HG03103 (cell line): ENCODE data around the gene NR6A1.

Experiments
- ATAC-seq: cut with Tn5 transposase; IDR thresholded peaks from one replicate; pipeline ENCODE4 v1.9.1; 2021; ENCODE audit warnings: low read depth; ENCODE audit not compliant: unreplicated experiment

Gene NR6A1

GRCh38 chr9:124771021-124771866 lies at the start of gene NR6A1:
TSS of gene NR6A1 (minus strand) at chr9:124771311.
- peak; percentile 75 for ATAC-seq

GRCh38 chr9:124818431-124819281 lies 47.5 kb upstream of the NR6A1 start:
- no peak for ATAC-seq

GRCh38 chr9:124815601-124816000 lies 44.5 kb upstream of the NR6A1 start:
- no peak for ATAC-seq

GRCh38 chr9:124814164-124814535 lies 43.0 kb upstream of the NR6A1 start:
- no peak for ATAC-seq

- no peak for ATAC-seq
Observed at GRCh38 chr9:124813501-124814163, 42.5 kb upstream of the NR6A1 start.

- no peak for ATAC-seq
Observed at GRCh38 chr9:124813041-124813440, 41.9 kb upstream of the NR6A1 start.

- no peak for ATAC-seq
Observed at GRCh38 chr9:124812441-124812876, 41.3 kb upstream of the NR6A1 start.

- no peak for ATAC-seq
Observed at GRCh38 chr9:124810663-124811355, 39.7 kb upstream of the NR6A1 start.

- no peak for ATAC-seq
Observed at GRCh38 chr9:124809741-124810500, 38.8 kb upstream of the NR6A1 start.

- ATAC-seq, result no peak
Observed at GRCh38 chr9:124809211-124809610, 38.1 kb upstream of the NR6A1 start.

GRCh38 chr9:124808246-124808956 lies 37.3 kb upstream of the NR6A1 start:
- no peak for ATAC-seq

GRCh38 chr9:124805186-124805585 lies 34.1 kb upstream of the NR6A1 start:
- ATAC-seq, result no peak

GRCh38 chr9:124803911-124804310 lies 32.8 kb upstream of the NR6A1 start:
- ATAC-seq, result no peak

GRCh38 chr9:124802426-124802825 lies 31.3 kb upstream of the NR6A1 start:
- ATAC-seq, result no peak

GRCh38 chr9:124801356-124801755 lies 30.2 kb upstream of the NR6A1 start:
- ATAC-seq, result no peak

GRCh38 chr9:124800306-124801259 lies 29.5 kb upstream of the NR6A1 start:
- no peak for ATAC-seq

- ATAC-seq, result no peak
Observed at GRCh38 chr9:124799274-124800006, 28.3 kb upstream of the NR6A1 start.
